SW480 (cell line): ENCODE measurements around the gene TMEM250.
"Not testable (repeated sequence)": the region's sequence is repeated elsewhere in the genome, so short reads cannot be mapped to it uniquely, and the experiment has no call there.

ENCODE experiments used
- DNase-seq: peaks from one replicate; pipeline ENCODE4 v3.0.0-alpha.2; 2016; ENCODE audit warnings: low spot score

TMEM250 gene, protein sequence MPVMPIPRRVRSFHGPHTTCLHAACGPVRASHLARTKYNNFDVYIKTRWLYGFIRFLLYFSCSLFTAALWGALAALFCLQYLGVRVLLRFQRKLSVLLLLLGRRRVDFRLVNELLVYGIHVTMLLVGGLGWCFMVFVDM

DNA sequence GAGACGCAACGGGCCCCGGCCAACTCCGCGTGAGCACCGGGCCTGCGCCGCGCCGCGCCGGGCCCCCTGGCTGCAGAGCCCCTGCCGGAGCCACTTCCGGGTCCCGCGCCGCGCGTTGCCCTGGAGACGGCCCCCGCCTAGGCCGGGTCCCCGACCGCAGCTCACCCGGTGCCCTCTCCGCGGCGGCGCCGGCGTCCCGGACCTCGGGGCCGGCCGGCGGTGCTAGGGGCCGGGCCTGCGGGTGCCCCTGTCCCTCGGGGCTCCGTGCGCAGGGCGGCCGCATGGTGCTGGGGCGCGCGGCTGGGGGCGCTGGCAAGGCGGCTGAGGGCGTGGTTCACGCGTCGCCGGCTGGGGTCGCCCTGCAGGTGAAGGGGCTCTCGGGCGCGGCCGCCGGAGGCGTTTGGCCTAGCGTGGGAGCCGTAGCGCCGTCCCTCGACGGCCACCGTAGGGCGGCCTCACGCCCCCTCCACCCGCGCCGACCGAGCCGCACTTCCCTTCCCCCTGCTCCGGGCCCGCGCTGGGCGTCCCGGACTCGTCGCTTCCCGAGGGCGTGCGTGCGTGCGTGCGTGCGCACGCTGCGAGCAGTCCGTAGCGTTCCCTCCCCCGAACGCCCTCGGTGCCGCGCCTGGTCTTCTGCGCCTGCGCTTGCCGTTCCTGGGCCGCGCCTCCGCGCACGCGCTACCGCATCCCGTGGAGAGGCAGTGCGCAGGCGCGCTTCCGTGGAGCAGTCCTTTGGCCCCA, at the start of gene TMEM250:
TMEM250 (minus strand) TSS at position 556 of the 741 bp plus-strand sequence. CDS start 1,975 bp downstream, outside the sequence.
- DNase-seq, result peak; percentile 95

DNA sequence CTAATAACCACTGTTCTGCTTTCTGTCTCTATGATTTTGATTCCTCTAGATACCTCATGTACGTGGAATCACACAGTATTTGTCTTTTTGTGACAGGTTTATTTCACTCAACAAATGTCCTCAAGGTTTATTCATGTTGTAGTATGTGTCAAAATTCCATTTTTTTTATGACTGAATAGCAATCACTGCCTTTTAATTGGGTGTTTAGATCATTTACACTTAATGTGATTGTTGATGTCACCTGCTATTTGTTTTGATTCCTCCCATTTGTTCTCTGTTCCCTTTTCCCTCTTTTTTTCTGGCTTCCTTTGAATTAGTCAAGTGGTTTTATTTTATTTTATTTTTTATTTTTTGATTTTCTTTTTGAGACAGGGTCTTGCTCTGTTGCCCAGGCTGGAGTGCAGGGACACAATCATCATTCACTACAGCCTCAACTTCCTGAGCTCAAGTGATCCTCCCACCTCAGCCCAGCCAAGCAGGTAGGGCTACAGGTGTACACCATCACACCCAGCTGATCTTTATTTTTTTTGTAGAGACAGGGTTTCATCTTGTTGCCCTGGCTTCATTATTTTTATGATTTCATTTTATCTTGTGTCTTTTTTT, 44.7 kb upstream of the TMEM250 start:
- no peak for DNase-seq

DNA sequence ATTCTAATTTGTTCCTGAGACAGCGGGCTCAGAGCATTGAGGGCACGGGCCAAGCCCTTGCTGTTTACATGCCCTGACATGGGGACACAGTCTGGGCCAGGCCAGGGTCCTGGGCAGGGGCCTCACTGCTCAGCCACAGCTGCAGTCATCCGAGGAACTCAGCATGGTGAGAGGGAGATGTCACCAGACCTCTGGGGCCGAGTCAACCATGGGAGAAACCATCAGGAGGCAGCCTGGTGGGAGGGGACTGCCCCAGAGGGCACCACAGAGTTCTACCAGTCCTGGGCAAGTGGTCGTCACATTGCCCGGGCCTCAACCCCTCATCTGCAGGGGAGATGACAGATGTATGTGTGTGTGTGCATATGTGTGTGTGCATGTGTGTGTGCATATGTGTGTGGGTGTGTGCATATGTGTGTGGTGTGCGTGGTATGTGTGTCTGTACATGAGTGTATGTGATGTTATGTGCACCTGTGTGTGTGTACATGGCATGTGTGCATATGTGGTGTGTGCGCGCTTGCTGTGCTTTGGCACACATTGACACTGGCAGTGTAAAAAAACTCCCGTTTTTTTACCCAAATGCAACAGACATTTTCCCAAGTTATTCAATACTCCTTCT, 42.4 kb upstream of the TMEM250 start:
- no peak for DNase-seq

DNA sequence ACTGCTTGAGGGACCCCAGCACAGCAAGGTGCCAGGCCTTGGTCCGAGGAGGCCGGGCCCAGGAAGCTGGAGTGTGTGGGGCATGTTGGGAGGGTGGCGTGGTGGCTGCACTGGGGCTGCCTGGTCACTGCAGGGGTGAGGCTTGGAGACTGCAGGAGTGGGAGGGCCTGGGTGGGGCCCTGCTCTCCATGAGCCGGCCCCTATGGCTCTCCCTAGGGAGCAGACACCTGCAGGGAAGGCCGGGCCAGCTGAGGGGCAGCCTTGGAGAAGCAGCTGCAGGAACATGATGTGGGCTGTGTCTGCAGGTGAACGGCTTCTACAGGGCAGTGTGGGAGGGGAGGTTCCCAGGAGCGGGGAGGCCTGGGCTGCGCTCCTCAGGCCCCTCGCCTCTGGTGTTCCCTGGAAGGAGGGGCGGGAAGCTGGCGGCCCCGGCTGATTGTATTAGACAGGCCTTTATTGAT, 41.7 kb upstream of the TMEM250 start:
- no peak for DNase-seq

DNA sequence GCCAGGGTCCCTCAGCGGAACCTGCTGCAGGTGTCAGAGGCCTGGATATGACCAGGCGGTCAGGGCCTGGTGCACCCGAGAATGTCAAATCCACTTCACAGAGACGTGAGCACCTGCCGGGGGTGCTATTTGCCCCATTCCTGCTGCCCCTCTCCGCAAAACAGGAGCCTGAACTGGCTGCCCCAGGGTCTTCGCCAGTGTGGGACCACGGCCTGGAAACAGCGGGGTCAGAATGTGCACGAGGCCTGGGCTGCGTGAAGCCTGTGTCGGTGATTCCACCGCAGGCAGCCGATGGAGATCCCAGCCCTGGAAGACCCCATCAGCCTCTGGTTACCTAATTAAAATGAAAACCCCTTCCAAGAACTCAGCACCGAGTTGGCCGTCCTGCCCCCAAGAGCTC, 41.2 kb upstream of the TMEM250 start:
- DNase-seq, result no peak

DNA sequence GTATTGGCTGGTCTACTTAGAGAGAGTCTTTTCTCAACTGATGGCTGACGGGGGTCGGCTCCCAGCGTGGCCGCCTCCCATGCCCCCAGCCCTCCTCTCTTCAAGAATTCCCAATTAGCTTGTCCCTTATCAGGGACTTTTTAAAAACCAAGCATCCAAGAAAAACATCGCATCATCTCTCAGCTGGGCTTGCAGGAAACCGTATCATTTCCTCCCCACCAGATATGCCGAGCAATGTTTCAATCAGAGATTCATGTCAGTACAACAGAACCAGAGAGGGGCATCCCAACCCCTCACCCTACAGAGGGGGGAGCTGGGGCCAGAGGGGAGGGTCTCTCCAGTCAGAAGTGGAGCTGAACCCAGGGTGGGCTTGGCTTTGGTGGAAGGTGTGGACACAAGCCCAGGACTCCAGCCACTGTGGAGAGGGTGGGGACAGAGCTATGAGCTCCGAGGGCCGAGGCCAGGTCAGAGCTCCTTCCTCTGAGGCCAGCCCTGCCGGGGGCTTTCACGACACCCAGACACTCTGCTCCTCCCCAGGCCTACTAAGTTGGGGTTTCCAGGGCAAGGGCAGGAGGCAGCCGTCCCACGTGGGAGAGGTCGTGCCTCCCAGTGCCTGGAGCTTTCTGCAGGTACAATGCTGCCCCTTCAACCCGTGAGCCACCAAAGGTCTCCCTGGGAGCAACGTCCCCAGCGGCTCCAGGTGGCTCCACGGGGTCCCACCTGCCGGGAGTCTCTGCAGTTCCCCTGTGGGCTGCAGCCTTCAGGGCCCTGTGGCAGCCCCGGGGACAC, 39.0 kb upstream of the TMEM250 start:
- DNase-seq, result no peak

DNA sequence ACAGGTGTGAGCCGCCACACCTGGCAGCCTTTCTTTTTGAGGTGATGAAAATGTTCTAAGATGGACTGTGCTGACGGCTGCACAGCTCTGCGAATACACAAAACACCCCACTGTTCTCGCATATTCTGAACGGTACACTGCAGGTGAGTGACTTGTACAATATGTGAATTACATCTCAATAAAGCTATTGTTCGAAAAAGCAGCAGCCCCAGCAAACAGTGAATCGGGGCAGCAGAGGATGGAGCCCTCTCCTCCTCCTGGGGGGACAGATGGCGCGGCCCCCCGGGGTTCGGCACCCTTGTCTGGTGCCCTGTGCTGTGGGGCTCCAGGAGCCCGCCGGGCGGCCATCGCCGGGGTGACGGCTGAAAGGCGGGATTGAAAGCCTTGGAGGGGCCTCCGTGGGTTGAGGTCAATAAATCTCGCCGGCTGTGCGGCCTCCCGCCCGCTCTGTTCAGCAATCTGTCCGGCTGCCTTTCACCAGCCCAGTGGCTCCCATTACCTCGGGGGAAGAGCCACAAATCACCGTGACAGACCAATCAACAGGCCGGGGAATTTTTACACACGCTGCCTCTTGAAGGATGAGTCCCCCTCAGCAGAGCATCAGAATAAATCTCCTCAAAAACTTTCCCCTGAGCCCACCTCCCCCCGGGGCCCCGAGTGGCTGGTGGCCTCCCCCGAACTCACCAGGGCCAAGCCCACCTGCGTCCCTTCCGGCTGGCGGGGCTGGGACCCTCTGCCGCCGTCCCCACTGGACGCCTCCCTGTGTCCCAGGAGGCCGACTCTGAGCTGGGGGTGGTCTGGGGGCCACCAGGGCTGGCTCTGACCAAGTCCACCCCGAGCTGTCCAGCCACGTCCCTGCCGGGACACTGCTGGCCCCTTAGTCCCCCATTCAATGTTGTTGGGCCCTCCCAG, 37.8 kb upstream of the TMEM250 start:
- no peak for DNase-seq

DNA sequence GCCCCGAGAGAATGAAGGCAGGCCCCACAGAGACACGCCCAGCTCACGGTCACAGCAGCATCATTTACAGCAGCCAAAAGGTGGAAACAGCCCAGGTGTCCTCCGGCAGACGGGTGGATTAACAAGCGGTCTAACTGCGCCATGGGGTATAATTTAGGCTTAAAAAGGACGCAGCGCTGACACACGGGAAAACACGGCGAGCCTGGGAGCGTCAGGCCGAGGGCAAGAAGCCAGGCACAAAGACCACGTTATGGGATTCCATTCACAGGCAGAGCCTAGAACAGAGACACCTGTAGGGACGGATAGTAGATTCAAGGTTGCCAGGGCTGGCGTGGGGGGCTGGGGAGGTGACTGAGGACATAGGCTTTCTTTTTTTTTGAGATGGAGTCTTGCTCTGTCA, 36.9 kb upstream of the TMEM250 start:
- no peak for DNase-seq

DNA sequence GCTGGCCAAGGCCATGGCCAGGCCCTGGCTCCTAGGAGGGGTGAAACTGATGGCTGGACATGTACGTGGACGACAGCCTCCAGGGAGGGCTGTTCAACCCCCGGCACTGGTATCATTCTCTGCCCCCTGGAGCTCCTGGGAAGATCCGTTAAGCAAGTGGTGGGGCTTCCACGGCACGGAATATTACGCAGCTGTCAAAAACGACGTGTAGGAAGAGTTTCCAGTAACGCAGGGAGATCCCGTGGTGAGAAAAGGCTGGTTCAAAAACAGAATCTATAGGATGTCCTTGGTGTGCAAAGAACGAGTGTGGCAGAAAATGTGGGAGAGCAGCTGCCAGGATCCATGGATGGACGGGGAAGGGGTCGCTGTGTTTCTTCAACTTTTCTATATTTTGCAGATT, 36.3 kb upstream of the TMEM250 start:
- DNase-seq, result no peak

DNA sequence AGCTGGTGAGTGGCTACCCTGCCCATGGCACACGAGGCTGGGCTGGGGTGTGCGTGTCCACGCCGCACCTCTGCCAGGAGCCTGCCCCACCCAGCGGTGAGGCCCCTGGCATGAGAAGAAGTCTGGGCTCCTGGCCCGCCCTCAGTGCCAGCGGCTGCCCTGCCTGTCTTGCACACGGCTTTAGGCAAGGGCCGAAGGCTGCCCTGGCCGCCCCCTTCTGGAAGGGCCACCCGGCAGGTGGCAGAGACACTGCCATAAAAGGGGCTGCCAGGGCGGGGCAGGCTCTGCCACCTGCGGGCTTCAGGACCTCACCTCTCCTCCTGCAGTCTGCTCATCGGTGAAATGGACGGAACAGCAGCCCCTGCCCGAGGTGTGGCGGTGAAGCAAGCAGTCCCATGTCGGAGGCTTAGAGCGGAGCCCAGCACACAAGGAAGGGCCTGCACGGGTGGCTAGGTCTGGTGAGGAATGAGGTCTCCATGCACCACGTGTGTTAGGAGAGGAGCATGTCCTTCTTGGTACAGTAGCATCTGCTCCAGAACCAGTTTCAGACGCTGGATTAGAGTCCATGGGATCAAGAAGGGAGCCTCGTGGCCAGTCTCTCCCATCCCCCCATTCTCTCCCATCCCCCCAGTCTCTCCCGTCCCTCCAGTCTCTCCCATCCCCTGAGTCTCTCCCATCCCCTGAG, 34.8 kb upstream of the TMEM250 start:
- no peak for DNase-seq

DNA sequence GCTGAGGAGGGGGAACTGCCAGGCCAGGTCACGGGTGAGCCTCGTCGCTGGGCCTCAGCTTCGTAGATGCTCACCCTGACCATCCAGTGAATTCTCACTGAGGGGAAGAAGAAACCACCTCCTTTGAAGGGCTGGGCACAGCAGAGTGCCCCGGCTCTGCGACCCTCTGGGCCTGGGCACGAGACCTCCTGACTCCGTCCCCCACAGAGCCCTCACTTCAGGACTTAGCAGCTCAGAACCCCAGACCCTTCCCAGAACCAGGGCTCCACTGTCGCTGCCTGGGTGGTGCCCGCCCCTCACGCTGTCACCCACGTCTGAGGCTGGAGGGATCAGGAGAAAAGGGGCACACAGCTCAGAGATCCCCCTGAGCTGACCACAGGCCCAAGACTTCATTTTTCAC, 34.3 kb upstream of the TMEM250 start:
- no peak for DNase-seq

DNA sequence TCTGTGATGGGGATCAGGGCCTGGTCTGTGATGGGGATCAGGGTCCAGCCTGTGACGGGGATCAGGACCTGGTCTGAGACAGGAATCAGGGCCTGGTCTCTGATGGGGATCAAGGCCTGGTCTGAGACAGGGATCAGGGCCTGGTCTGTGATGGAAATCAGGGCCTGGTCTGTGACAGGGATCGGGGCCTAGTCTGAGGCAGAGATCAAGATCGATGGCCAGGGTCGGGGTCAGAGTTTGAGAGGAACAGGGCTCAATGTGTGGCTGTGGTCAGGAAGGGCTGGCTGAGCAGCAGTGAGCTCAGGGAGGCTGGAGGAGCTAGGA, 33.8 kb upstream of the TMEM250 start:
- no peak for DNase-seq

DNA sequence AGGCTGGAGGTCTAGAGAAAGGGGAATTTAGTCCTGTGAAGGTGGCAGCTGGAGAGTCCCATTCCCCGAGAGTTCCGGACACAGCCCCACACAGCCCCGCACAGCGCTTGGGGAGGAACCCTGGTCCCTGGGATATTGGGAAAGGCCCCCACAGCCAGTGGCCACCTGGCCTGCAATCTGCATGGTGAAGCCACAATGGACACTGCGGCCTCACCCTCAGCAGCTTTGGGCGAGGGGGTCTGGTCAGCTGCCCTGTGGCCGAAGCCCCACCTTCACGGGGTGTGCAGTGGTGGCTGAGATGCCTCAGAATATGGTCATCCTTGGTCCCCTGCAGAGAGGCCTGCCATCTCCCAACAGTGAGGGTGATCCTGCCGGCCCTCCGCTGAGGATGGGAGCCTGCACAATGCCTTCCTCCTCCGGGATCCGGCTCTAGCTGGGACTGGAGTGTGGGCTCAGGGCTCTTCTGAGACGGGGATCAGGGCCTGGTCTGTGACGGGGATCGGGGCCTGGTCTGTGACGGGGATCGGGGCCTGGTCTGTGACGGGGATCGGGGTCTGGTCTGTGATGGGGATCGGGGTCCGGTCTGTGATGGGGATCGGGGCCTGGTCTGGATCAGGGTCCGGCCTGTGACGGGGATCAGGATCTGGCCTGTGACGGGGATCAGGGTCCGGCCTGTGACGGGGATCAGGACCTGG, 33.3 kb upstream of the TMEM250 start:
- no peak for DNase-seq

DNA sequence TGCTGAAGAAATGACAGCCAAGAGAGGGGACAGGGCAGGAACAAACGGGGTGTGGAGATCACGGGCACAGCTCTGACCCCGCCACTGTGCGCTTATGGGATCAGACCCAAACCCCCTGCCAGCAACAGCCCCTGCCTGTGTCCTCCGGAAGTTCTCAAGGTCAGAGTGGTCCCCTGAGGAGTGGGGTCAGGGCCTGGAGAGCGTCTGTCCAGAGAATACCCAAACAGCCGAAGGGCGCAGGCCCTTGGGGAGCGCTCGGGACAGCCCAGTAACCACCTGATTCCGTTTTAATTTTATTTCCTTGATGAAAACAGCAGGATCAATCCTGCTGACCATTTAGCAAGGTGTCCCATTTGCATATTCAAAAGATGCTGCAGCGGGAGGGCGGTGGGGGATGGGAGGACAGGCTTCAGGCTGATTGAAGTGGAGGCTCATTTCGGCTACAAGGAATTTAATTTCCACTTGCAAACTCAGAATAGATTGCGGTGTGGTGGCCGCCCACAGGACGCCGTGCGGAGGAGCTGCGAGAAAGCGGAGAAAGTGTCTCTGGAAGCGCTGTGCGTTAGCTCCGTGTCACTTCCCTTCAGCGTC, 32.6 kb upstream of the TMEM250 start:
- no peak for DNase-seq

DNA sequence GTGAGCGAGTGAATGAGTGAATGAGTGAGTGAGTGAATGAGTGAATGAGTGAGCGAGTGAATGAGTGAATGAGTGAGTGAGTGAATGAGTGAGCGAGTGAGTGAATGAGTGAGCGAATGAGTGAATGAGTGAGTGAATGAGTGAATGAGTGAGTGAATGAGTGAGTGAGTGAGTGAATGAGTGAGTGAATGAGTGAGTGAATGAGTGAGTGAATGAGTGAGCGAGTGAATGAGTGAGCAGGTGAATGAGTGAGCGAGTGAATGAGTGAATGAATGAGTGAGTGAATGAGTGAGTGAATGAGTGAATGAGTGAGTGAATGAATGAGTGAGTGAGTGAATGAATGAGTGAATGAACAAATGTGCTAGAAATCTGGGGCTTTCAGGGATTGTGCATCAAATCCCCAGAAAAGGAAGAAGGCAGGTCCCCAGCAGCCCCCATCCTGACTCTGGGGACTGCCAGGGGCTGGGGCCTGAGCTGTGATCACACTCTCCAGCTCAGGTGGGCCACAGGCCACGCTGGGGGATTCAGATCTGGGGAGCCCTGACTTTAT, 32.1 kb upstream of the TMEM250 start:
- DNase-seq, result not testable (repeated sequence)

DNA sequence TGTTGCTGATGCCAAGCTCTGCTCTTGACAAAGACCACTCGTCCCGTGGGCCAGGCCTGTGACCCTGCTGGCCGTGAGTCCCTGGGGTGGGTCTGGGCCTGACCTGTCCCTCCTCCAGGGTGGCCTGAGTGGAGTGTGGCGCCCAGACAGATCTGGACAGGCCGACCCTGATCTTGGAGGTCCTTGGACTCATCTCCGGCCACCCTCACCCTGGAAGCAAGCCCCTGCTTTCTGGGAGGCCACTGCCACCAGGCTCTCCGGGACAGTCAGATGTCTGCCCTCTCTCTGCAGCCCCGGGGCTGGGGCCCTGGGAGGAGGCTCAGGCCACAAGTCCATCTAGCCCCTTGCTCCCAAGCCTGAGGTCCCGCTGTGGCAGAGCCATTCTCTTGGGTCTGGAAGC, 31.2 kb upstream of the TMEM250 start:
- no peak for DNase-seq

DNA sequence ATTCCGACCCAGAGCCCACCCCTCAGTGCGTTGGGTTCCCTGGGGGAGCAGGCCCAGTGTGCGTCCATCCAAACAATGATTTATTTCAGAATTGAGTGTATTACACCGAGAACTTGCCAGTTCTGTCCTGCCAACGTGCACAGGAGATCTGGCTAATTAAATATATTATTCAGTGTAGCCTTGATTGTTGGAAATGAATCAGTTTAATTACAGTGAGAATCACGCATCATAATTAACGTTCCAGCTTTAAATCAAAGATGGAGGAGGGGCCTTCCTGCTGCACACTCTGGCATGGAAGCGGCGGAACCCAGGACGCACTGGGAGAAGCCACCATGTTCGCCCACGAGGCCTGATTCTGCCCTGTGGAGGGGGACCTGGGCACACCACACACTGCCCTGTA, 30.7 kb upstream of the TMEM250 start:
- DNase-seq, result no peak

DNA sequence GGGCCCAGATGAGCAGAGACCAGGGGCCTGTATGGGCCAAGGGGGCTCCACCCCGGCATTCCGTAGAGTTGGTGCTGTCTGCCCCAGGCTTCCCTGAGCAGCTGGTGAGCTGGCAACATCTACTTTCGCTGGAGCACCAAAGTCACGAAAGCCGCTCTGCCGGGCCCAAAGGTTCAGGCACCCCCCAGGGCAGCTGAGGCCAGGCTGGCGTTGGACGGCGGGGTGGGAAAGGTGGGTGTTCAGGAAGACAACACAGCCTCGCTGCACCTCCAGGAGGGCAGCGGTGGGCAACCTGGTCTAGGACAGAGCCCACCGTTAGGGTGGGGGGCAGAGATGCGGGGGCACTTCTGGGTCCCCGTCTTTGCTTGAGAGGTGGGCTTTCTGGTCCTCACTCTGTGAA, 30.1 kb upstream of the TMEM250 start:
- no peak for DNase-seq
